ENCODE measurements around the gene RUNX2.

DNA sequence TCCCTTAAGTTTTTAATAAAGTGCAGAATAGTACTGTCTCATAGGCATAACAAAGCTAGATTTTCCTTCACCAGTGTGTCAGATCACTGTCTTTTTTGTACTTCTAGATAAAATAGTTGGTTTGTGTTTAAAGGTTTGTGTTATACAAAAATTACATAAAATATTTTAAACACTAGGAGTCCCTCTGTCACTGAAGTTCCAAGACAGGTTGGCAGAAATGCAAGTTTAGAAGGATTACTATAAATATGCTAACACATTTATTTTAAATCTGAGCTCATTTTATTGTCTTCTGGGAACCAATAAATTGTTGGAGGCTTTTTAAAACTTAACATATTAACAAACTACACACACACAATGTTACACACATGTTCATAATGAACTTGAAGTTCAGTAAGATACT is 30.8 kb upstream of the RUNX2 start:
- TF ChIP-seq GATA3 (IDR thresholded peaks at IDR 0.05; ENCODE audit: low read depth, low read length), result no peak
- TF ChIP-seq GATA2 (IDR thresholded peaks at IDR 0.05; ENCODE audit: low read depth, low read length), result no peak

All from SH-SY5Y (cell line).